ENCODE measurements around the gene ABCB9. TPM values are rescaled to one million over a fixed set of nuclear protein-coding genes. Genes with fewer than 3 reads are reported as not detected.

Gene ABCB9
- total and polyA plus RNA-seq, 2 donors (not counting 1 experiment from before 2014, with no cell fraction given), result 2.1 to 3.7 TPM

DNA sequence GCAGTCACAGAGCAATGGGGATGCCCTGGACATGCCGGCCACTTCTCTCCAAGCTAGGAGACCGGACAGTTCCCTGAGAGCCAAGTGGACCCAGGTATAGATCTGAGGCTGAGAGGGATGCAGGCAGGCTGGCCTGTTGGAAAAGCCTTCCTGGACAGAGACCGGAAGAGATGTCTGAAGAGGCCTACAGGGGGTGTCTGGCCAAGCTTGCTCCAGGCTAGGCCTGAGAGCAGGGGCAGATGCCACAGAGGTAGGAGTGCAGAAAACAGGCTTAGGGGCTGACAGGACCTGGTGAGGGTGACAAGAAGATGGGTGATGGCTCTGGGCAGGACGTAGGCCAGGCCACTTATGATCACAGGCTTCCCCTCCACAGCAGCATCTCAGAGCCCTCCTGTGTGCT is 44.4 kb upstream of the ABCB9 start:
- DNase-seq (no peak), ATAC-seq (ENCODE audit: low read depth) (no peak)
- Mint-ChIP-seq H3K4me1 (no peaks in the 10 kb centered on the region), H3K4me3 (no peak overlapping the region), H3K9me3 (ENCODE audit: insufficient read depth) (no peaks in the 10 kb centered on the region), H3K27ac (no peak overlapping the region), H3K27me3 (no peaks in the 10 kb centered on the region)
- Histone ChIP-seq H4K20me1 (ENCODE audit: control insufficient read depth, insufficient read depth, low read length, poor library complexity, severe bottlenecking) (no peaks in the 10 kb centered on the region), H3K27ac (ENCODE audit: low read length in 2 of 2) (no peak overlapping the region), H3K36me3 (replicated peaks in 1 of 2; ENCODE audit: control extremely low read depth in 1 of 2, control insufficient read depth in 1 of 2, extremely low read depth in 1 of 2, insufficient read depth in 2 of 2, low read length in 1 of 2) (peaks cover 0 to 13% of the 10 kb centered on the region in 2 experiments), H3K4me1 (ENCODE audit: control insufficient read depth in 2 of 2, insufficient read depth in 2 of 2, low read length in 2 of 2) (no peaks in the 10 kb centered on the region), H3K9me3 (ENCODE audit: control extremely low read depth in 1 of 3, control insufficient read depth in 2 of 3, insufficient read depth in 1 of 3, low read length in 2 of 3) (no peaks in the 10 kb centered on the region), H3K9ac (ENCODE audit: low read length) (no peak overlapping the region), H3K4me3 (ENCODE audit: control extremely low read depth in 1 of 5, extremely low read depth in 1 of 5, insufficient read depth in 1 of 5, low read depth in 2 of 5, low read length in 4 of 5) (no peak overlapping the region), H2AFZ (ENCODE audit: insufficient read depth, low read depth, low read length, poor library complexity, severe bottlenecking) (no peak overlapping the region), H3K27me3 (replicated peaks in 1 of 4; ENCODE audit: control extremely low read depth in 1 of 4, control insufficient read depth in 3 of 4, insufficient read depth in 4 of 4, low read length in 3 of 4) (no peaks in the 10 kb centered on the region), H3K4me2 (replicated peaks; ENCODE audit: low read depth, low read length, poor library complexity, severe bottlenecking) (no peak overlapping the region), H3K79me2 (ENCODE audit: control insufficient read depth, insufficient read depth, low read length) (peaks cover 10% of the 10 kb centered on the region)
- 100% methylated on average over 3 of the region's 4 CpGs for WGBS (ENCODE audit: insufficient coverage)
- CTCF ChIA-PET, result interaction anchor here (0.7 kb wide), 1 partner anchor 32 kb away, joined by 3 read pairs; no protein-coding TSS in a partner anchor
- intact Hi-C loops (cut with micrococcal nuclease), result no loop called here
- POLR2A ChIA-PET, result no interaction called here
- no peak for TF ChIP-seq EZH2 (IDR thresholded peaks at IDR 0.05; ENCODE audit: borderline replicate concordance, insufficient read depth, low read depth, low read length, poor library complexity, severe bottlenecking)
- TF ChIP-seq, protein P1, sequence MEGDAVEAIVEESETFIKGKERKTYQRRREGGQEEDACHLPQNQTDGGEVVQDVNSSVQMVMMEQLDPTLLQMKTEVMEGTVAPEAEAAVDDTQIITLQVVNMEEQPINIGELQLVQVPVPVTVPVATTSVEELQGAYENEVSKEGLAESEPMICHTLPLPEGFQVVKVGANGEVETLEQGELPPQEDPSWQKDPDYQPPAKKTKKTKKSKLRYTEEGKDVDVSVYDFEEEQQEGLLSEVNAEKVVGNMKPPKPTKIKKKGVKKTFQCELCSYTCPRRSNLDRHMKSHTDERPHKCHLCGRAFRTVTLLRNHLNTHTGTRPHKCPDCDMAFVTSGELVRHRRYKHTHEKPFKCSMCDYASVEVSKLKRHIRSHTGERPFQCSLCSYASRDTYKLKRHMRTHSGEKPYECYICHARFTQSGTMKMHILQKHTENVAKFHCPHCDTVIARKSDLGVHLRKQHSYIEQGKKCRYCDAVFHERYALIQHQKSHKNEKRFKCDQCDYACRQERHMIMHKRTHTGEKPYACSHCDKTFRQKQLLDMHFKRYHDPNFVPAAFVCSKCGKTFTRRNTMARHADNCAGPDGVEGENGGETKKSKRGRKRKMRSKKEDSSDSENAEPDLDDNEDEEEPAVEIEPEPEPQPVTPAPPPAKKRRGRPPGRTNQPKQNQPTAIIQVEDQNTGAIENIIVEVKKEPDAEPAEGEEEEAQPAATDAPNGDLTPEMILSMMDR (IDR thresholded peaks at IDR 0.05), result no peak

DNA sequence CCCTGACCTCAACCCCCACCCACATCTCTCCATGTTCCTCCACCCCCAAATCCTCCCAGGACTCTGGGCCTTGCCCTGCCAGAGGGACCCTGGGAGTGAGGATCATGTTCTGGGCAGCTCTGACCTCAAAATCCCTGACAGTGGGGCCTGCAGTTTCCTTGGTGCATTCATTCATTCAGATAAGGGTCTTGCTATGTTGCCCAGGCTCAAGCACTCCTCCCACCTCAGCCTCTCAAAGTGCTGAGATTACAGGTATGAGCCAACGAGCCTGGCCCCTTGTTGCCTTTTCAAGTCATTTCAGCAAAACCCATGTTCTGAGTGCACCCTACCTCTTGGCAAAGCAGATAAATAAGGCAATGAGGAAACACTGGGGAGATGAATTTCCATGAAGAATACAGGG is 43.8 kb upstream of the ABCB9 start:
- no peak for TF ChIP-seq EZH2 (IDR thresholded peaks at IDR 0.05; ENCODE audit: borderline replicate concordance, insufficient read depth, low read depth, low read length, poor library complexity, severe bottlenecking)
- TF ChIP-seq, protein P1 (IDR thresholded peaks at IDR 0.05), result no peak
- Mint-ChIP-seq H3K4me3 (no peak overlapping the region), H3K27ac (no peak overlapping the region), H3K9me3 (ENCODE audit: insufficient read depth) (no peaks in the 10 kb centered on the region), H3K27me3 (no peaks in the 10 kb centered on the region), H3K4me1 (no peaks in the 10 kb centered on the region)
- Histone ChIP-seq H3K4me3 (ENCODE audit: control extremely low read depth in 1 of 5, extremely low read depth in 1 of 5, insufficient read depth in 1 of 5, low read depth in 2 of 5, low read length in 4 of 5) (no peak overlapping the region), H3K79me2 (ENCODE audit: control insufficient read depth, insufficient read depth, low read length) (peaks cover 10% of the 10 kb centered on the region), H3K9ac (ENCODE audit: low read length) (no peak overlapping the region), H3K27me3 (replicated peaks in 1 of 4; ENCODE audit: control extremely low read depth in 1 of 4, control insufficient read depth in 3 of 4, insufficient read depth in 4 of 4, low read length in 3 of 4) (no peaks in the 10 kb centered on the region), H4K20me1 (ENCODE audit: control insufficient read depth, insufficient read depth, low read length, poor library complexity, severe bottlenecking) (no peaks in the 10 kb centered on the region), H3K36me3 (replicated peaks in 1 of 2; ENCODE audit: control extremely low read depth in 1 of 2, control insufficient read depth in 1 of 2, extremely low read depth in 1 of 2, insufficient read depth in 2 of 2, low read length in 1 of 2) (peaks cover 0 to 13% of the 10 kb centered on the region in 2 experiments), H3K27ac (ENCODE audit: low read length in 2 of 2) (no peak overlapping the region), H3K9me3 (ENCODE audit: control extremely low read depth in 1 of 3, control insufficient read depth in 2 of 3, insufficient read depth in 1 of 3, low read length in 2 of 3) (no peaks in the 10 kb centered on the region), H2AFZ (ENCODE audit: insufficient read depth, low read depth, low read length, poor library complexity, severe bottlenecking) (no peak overlapping the region), H3K4me2 (replicated peaks; ENCODE audit: low read depth, low read length, poor library complexity, severe bottlenecking) (no peak overlapping the region), H3K4me1 (ENCODE audit: control insufficient read depth in 2 of 2, insufficient read depth in 2 of 2, low read length in 2 of 2) (no peaks in the 10 kb centered on the region)
- 83% methylated on average over 1 of the region's 1 CpG for WGBS (ENCODE audit: insufficient coverage)
- POLR2A ChIA-PET, result no interaction called here
- DNase-seq (no peak), ATAC-seq (ENCODE audit: low read depth) (no peak)
- CTCF ChIA-PET, result interaction anchor here (0.7 kb wide), 1 partner anchor 32 kb away, joined by 3 read pairs; no protein-coding TSS in a partner anchor
- intact Hi-C loops (cut with micrococcal nuclease), result no loop called here

Data from B cell (primary cell).